HEK293T (cell line): ENCODE results near the gene CASP5.

ENCODE experiments used
- CTCF ChIA-PET: fragments of 350-600 bp; formaldehyde crosslinking; extraction: SDS; loops from one replicate; lab custom pipeline; 2021; ENCODE audit warnings: antibody characterized with exemption, inconsistent platforms; lab: Yijun Ruan, JAX
- POLR2A ChIA-PET: fragments of 350-600 bp; formaldehyde crosslinking; extraction: SDS; loops from one replicate; lab custom pipeline; 2020; ENCODE audit warnings: antibody characterized with exemption, inconsistent platforms; lab: Yijun Ruan, JAX
- DNase-seq: peaks from one replicate; pipeline ENCODE4 v3.0.0; 2012; ENCODE audit warnings: mixed read lengths; ENCODE audit errors: extremely low spot score
- ARNT ChIP-seq: fragments of 450-650 bp; IDR thresholded peaks from 2 replicates; pipeline ENCODE4 v1.6.1; 2017; ENCODE audit warnings: mild to moderate bottlenecking
- BHLHE40 ChIP-seq: fragments of 450-650 bp; IDR thresholded peaks from 2 replicates; pipeline ENCODE4 v1.6.1; 2016; ENCODE audit warnings: mild to moderate bottlenecking, moderate library complexity, borderline replicate concordance
- CTBP1 ChIP-seq: fragments of 450-650 bp; IDR thresholded peaks from 2 replicates; pipeline ENCODE4 v1.6.1; 2016; ENCODE audit warnings: borderline replicate concordance
- ELF4 ChIP-seq: fragments of 450-650 bp; IDR thresholded peaks from 2 replicates; pipeline ENCODE4 v1.6.1; 2017; ENCODE audit warnings: antibody characterized with exemption
- FOXA1 ChIP-seq: fragments of 450-650 bp; IDR thresholded peaks from 2 replicates; pipeline ENCODE4 v1.6.1; 2016; ENCODE audit warnings: mild to moderate bottlenecking
- FOXK2 ChIP-seq: fragments of 450-650 bp; IDR thresholded peaks from 2 replicates; pipeline ENCODE4 v1.6.1; 2016; ENCODE audit warnings: mild to moderate bottlenecking
- FOXM1 ChIP-seq: fragments of 450-650 bp; IDR thresholded peaks from 2 replicates; pipeline ENCODE4 v1.6.1; 2017; ENCODE audit warnings: mild to moderate bottlenecking, borderline replicate concordance
- HDGF ChIP-seq: fragments of 450-650 bp; IDR thresholded peaks from 2 replicates; pipeline ENCODE4 v1.6.1; 2017; ENCODE audit warnings: antibody characterized with exemption, borderline replicate concordance
- L3MBTL2 ChIP-seq: fragments of 450-650 bp; conservative IDR thresholded peaks from 2 replicates; pipeline ENCODE4 v1.6.1; 2016; ENCODE audit warnings: mild to moderate bottlenecking
- LEF1 ChIP-seq: fragments of 450-650 bp; IDR thresholded peaks from 2 replicates; pipeline ENCODE4 v1.6.1; 2017; ENCODE audit warnings: mild to moderate bottlenecking, borderline replicate concordance
- NFRKB ChIP-seq: fragments of 450-650 bp; IDR thresholded peaks from 2 replicates; pipeline ENCODE4 v1.6.1; 2016; ENCODE audit warnings: mild to moderate bottlenecking, moderate library complexity
- PKNOX1 ChIP-seq: fragments of 450-650 bp; IDR thresholded peaks from 2 replicates; pipeline ENCODE4 v1.6.1; 2016
- SP1 ChIP-seq: fragments of 450-650 bp; IDR thresholded peaks from 2 replicates; pipeline ENCODE4 v1.6.1; 2017
- SUZ12 ChIP-seq: fragments of 450-650 bp; IDR thresholded peaks from 2 replicates; pipeline ENCODE4 v1.6.1; 2016; ENCODE audit warnings: mild to moderate bottlenecking
- TARDBP ChIP-seq: fragments of 450-650 bp; IDR thresholded peaks from 2 replicates; pipeline ENCODE4 v1.6.1; 2016
- ZNF384 ChIP-seq: fragments of 450-650 bp; IDR thresholded peaks from 2 replicates; pipeline ENCODE4 v1.6.1; 2016

The CASP5 gene

GRCh38 chr11:104965735-104966134, 57.2 kb downstream of the CASP5 start:
- POLR2A ChIA-PET: no interaction called here
- CTCF ChIA-PET: no interaction called here
- TF ChIP-seq NFRKB (no peak), CTBP1 (no peak), HDGF (no peak), FOXK2 (no peak), BHLHE40 (no peak), FOXA1 (no peak), SUZ12 (no peak), FOXM1 (no peak), PKNOX1 (no peak), ZNF384 (no peak), ARNT (no peak), SP1 (no peak), TARDBP (no peak)
- DNase-seq: no peak

- ChIA-PET POLR2A (no interaction called here), CTCF (interaction anchor here (0.7 kb wide), 1 partner anchor 1282 kb away, joined by 3 read pairs; no protein-coding TSS in a partner anchor)
- no peak for DNase-seq
- TF ChIP-seq FOXK2 (no peak), ELF4 (no peak), NFRKB (no peak), FOXM1 (no peak), CTBP1 (no peak), PKNOX1 (no peak), FOXA1 (no peak), BHLHE40 (no peak), ARNT (no peak), LEF1 (no peak), TARDBP (no peak), L3MBTL2 (no peak), HDGF (no peak), ZNF384 (no peak), SP1 (no peak), SUZ12 (no peak)
These were observed 58.7 kb downstream of the CASP5 start for GRCh38 chr11:104964247-104964646.

GRCh38 chr11:104962852-104963251, 60.1 kb downstream of the CASP5 start:
- TF ChIP-seq SP1 (no peak), ZNF384 (no peak), ELF4 (no peak), NFRKB (no peak), FOXA1 (no peak), ARNT (no peak), LEF1 (no peak), SUZ12 (no peak)
- DNase-seq: no peak
- ChIA-PET POLR2A (no interaction called here), CTCF (no interaction called here)

- ChIA-PET CTCF (no interaction called here), POLR2A (no interaction called here)
- no peak for DNase-seq
- no peak for TF ChIP-seq FOXK2
- no peak for TF ChIP-seq HDGF
- TF ChIP-seq NFRKB: no peak
These were observed 65.7 kb downstream of the CASP5 start for GRCh38 chr11:104957280-104957679.

GRCh38 chr11:104956528-104956927, 66.4 kb downstream of the CASP5 start:
- ChIA-PET CTCF (no interaction called here), POLR2A (no interaction called here)
- no peak for DNase-seq
- no peak for TF ChIP-seq FOXM1
- no peak for TF ChIP-seq ZNF384
- TF ChIP-seq SUZ12: no peak

- POLR2A ChIA-PET: no interaction called here
- peak; percentile 15 for DNase-seq
- TF ChIP-seq SP1 (no peak), BHLHE40 (no peak), TARDBP (no peak), ARNT (no peak), ZNF384 (no peak), FOXA1 (no peak), NFRKB (no peak), SUZ12 (no peak), ELF4 (no peak), LEF1 (no peak), FOXK2 (no peak), HDGF (no peak), FOXM1 (no peak), CTBP1 (no peak), PKNOX1 (no peak), L3MBTL2 (no peak)
- CTCF ChIA-PET: no interaction called here
These were observed 76.1 kb downstream of the CASP5 start for GRCh38 chr11:104946907-104947306.
